Measurements from ENCODE around the gene SLC4A5. TPM values are rescaled to one million over a fixed set of nuclear protein-coding genes. Genes with fewer than 3 reads are reported as not detected.

The SLC4A5 gene
- total RNA-seq, 2 experiments from 2014 or later, result 2.2 to 2.7 TPM

GRCh38 chr2:74333896-74334586 lies 9.2 kb downstream of the SLC4A5 start:
- CTCF ChIA-PET, result interaction anchor here (0.7 to 5.2 kb wide), 41 partner anchors 8 to 654 kb away, joined by 3 to 103 read pairs (median 5); partner anchors contain the start of genes BOLA3, SLC4A5 and STAMBP

DNA sequence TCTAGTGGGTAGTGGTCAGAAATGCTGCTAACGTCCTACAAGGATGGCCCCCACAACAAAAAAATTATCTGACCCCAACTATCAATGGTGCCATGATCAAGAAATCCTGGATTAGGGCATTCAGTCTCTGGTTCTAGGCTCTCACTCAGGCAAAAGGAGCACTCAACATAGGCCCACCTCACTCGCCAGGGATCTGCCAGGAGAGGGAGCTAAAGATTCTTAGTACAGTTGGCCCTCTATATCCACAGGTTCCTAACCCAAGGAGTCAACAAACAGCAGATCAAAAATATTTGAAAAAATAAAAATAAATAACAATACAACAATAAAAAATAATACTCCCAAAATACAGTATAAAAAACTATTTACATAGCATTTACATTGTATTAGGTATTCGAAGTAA lies 10.0 kb downstream of the SLC4A5 start:
- peak; percentile 50 for DNase-seq
- peak; percentile 57 for ATAC-seq
- no peaks in the 10 kb centered on the region for H3K4me1 Mint-ChIP-seq
- H3K27me3 Mint-ChIP-seq, result no peaks in the 10 kb centered on the region
- H3K4me3 Mint-ChIP-seq, result no peak overlapping the region
- no peaks in the 10 kb centered on the region for H3K9me3 Mint-ChIP-seq (ENCODE audit: low read depth)
- CTCF ChIA-PET, result interaction anchor here (1.0 to 5.2 kb wide), 6 partner anchors 11 to 84 kb away, joined by 4 to 103 read pairs (median 6); no protein-coding TSS in a partner anchor
- no peak overlapping the region for H3K27ac Mint-ChIP-seq
- H3K36me3 Mint-ChIP-seq (ENCODE audit: low read depth), result no peaks in the 10 kb centered on the region
- POLR2A ChIA-PET, result no interaction called here
- intact Hi-C loops (cut with DNase I, micrococcal nuclease), result loop anchor here (5.0 to 10.0 kb wide), 2 partner anchors 199 to 508 kb away; partner anchors contain the start of gene STAMBP (in 1 of the 2)

More at GRCh38 chr2:74333896-74334586, 9.2 kb downstream of the SLC4A5 start:
- Mint-ChIP-seq H3K9me3 (ENCODE audit: low read depth) (no peaks in the 10 kb centered on the region), H3K4me1 (no peaks in the 10 kb centered on the region), H3K27me3 (no peaks in the 10 kb centered on the region), H3K27ac (no peak overlapping the region), H3K36me3 (ENCODE audit: low read depth) (no peaks in the 10 kb centered on the region), H3K4me3 (no peak overlapping the region)
- ATAC-seq (no peak), DNase-seq (no peak)
- POLR2A ChIA-PET, result interaction anchor here (1.0 kb wide), 1 partner anchor 16 kb away, joined by 4 read pairs; no protein-coding TSS in a partner anchor
- intact Hi-C loops (cut with DNase I, micrococcal nuclease), result loop anchor here (1.0 to 10.0 kb wide), 4 partner anchors 67 to 509 kb away; partner anchors contain the start of gene STAMBP (in 1 of the 2)

- Mint-ChIP-seq H3K4me1 (no peaks in the 10 kb centered on the region), H3K27me3 (no peaks in the 10 kb centered on the region), H3K4me3 (no peak overlapping the region), H3K36me3 (ENCODE audit: low read depth) (no peaks in the 10 kb centered on the region), H3K9me3 (ENCODE audit: low read depth) (no peaks in the 10 kb centered on the region), H3K27ac (no peak overlapping the region)
- no peak for DNase-seq
- ChIA-PET POLR2A (no interaction called here), CTCF (interaction anchor here (0.6 to 5.2 kb wide), 7 partner anchors 12 to 205 kb away, joined by 3 to 103 read pairs (median 4); no protein-coding TSS in a partner anchor)
- intact Hi-C loops (cut with DNase I, micrococcal nuclease), result loop anchor here (5.0 to 10.0 kb wide), 2 partner anchors 200 to 508 kb away; partner anchors contain the start of gene STAMBP (in 1 of the 2)
- ATAC-seq, result no peak
Observed at GRCh38 chr2:74332550-74333174, 10.6 kb downstream of the SLC4A5 start.

DNA sequence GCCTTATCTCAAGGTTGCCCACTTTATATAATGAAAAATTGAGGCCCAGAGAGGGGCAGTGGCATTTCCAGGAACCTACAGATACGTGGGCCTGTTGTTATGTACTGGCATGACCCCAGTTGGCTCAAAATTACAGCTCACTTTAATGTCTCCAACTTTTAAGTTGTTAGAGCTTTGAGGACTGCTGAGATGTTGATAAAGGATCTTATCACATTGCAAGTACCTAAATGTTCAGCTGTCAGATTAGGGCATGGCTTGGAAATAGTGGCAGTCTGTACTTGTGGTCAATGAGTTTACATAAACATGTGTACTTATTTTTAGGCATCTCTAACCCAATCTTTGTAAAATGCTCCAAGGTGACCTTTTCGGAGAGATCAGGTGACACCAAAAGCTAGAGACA lies 14.6 kb downstream of the SLC4A5 start:
- H3K9me3 Mint-ChIP-seq (ENCODE audit: low read depth), result no peaks in the 10 kb centered on the region
- no peak overlapping the region for H3K27ac Mint-ChIP-seq
- H3K4me3 Mint-ChIP-seq, result no peak overlapping the region
- no peak for DNase-seq
- no peak for ATAC-seq
- ChIA-PET CTCF (interaction anchor here (0.7 to 1.1 kb wide), 5 partner anchors 9 to 257 kb away, joined by 3 to 4 read pairs (median 3); no protein-coding TSS in a partner anchor), POLR2A (no interaction called here)
- no peaks in the 10 kb centered on the region for H3K27me3 Mint-ChIP-seq
- intact Hi-C loops (cut with DNase I, micrococcal nuclease), result no loop called here
- H3K4me1 Mint-ChIP-seq, result no peaks in the 10 kb centered on the region
- no peaks in the 10 kb centered on the region for H3K36me3 Mint-ChIP-seq (ENCODE audit: low read depth)

- intact Hi-C loops (cut with DNase I, micrococcal nuclease), result no loop called here
- H3K9me3 Mint-ChIP-seq (ENCODE audit: low read depth), result no peaks in the 10 kb centered on the region
- DNase-seq (no peak), ATAC-seq (no peak)
- no peaks in the 10 kb centered on the region for H3K4me1 Mint-ChIP-seq
- no peaks in the 10 kb centered on the region for H3K27me3 Mint-ChIP-seq
- POLR2A ChIA-PET, result no interaction called here
- no peaks in the 10 kb centered on the region for H3K36me3 Mint-ChIP-seq (ENCODE audit: low read depth)
- no peak overlapping the region for H3K4me3 Mint-ChIP-seq
- CTCF ChIA-PET, result interaction anchor here (0.7 to 1.6 kb wide), 6 partner anchors 8 to 258 kb away, joined by 3 to 4 read pairs (median 3); no protein-coding TSS in a partner anchor
- no peak overlapping the region for H3K27ac Mint-ChIP-seq
Observed at GRCh38 chr2:74328074-74328473, 15.1 kb downstream of the SLC4A5 start.

GRCh38 chr2:74327627-74328026 lies 15.6 kb downstream of the SLC4A5 start:
- Mint-ChIP-seq H3K36me3 (ENCODE audit: low read depth) (no peaks in the 10 kb centered on the region), H3K4me1 (no peaks in the 10 kb centered on the region), H3K27ac (no peak overlapping the region), H3K9me3 (ENCODE audit: low read depth) (no peaks in the 10 kb centered on the region), H3K27me3 (no peaks in the 10 kb centered on the region), H3K4me3 (no peak overlapping the region)
- no peak for ATAC-seq
- intact Hi-C loops (cut with DNase I, micrococcal nuclease), result no loop called here
- DNase-seq, result no peak
- ChIA-PET CTCF (interaction anchor here (1.0 to 1.9 kb wide), 4 partner anchors 24 to 503 kb away, joined by 3 to 5 read pairs (median 4); no protein-coding TSS in a partner anchor), POLR2A (no interaction called here)

DNA sequence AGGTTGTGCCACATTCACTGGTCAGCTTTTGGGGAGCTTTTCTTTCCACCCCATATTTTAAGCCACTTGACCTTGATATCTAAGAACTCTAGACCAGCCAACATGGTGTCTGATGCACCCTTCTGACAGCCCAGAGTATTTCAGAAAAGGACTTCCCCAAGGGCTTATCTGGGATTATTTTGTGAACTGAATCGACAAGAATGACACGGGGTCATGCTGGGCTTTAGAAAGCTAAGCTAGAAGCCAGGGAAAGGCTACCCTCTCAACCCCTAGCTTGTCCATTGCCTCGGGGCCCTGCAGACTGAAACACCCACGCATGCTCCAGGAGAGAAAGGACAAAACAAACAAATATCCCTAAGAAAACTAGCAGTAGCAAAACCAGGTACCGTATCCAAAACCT lies 16.0 kb downstream of the SLC4A5 start:
- ATAC-seq, result no peak

DNA sequence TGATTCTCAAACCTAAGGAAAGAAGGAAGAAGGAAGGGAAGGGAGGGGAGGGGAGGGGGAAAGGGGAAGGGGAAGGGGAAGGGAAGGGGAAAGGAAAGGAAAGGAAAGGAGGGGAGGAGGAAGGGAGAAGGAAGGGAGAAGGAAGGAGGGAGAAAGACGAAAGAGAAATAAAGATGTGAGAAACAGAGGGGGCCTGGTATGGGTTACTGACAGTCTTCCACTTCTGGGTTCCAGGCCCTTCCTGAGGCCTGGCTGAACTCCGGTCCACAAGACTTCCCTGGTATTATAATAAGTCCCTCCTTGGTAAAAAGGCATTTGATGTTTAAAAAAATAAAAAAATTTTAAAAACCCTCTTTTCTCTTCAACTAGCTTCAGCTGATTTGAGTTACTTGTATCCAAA lies 17.4 kb downstream of the SLC4A5 start:
- no peaks in the 10 kb centered on the region for H3K9me3 Mint-ChIP-seq (ENCODE audit: low read depth)
- no peak overlapping the region for H3K27ac Mint-ChIP-seq
- H3K4me3 Mint-ChIP-seq, result no peak overlapping the region
- ChIA-PET POLR2A (no interaction called here), CTCF (interaction anchor here (0.6 to 3.0 kb wide), 7 partner anchors 10 to 502 kb away, joined by 3 to 21 read pairs (median 5); no protein-coding TSS in a partner anchor)
- ATAC-seq, result no peak
- intact Hi-C loops (cut with DNase I, micrococcal nuclease), result no loop called here
- no peaks in the 10 kb centered on the region for H3K27me3 Mint-ChIP-seq
- H3K4me1 Mint-ChIP-seq, result no peaks in the 10 kb centered on the region
- no peaks in the 10 kb centered on the region for H3K36me3 Mint-ChIP-seq (ENCODE audit: low read depth)
- DNase-seq, result no peak

More for the DNA sequence above, 16.0 kb downstream of the SLC4A5 start:
- CTCF ChIA-PET, result interaction anchor here (1.3 to 1.9 kb wide), 4 partner anchors 8 to 503 kb away, joined by 3 to 8 read pairs (median 4); no protein-coding TSS in a partner anchor
- H3K27me3 Mint-ChIP-seq, result no peaks in the 10 kb centered on the region
- H3K4me3 Mint-ChIP-seq, result no peak overlapping the region
- intact Hi-C loops (cut with DNase I, micrococcal nuclease), result no loop called here
- no peak for DNase-seq
- H3K36me3 Mint-ChIP-seq (ENCODE audit: low read depth), result no peaks in the 10 kb centered on the region
- H3K9me3 Mint-ChIP-seq (ENCODE audit: low read depth), result no peaks in the 10 kb centered on the region
- no peak overlapping the region for H3K27ac Mint-ChIP-seq
- H3K4me1 Mint-ChIP-seq, result no peaks in the 10 kb centered on the region
- POLR2A ChIA-PET, result no interaction called here

DNA sequence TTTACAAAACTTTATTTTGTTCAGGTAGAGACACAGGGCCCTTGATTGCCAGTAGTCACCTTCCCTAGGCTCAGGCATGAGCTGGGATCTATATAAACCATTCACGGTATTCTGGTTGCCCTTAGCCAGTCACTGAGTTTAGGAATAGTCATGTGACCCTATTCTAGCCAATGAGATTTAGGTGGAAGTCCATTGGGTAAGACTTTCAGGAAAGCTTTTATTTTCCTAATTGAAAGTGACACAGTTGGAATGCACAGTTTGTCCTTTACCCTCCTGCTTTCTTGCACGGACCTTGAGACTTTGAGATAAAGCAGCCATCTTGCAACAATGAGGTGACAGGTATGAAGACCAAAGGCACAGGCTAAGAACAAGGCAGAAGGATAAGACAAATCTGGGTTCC lies 21.5 kb downstream of the SLC4A5 start:
- H3K27me3 Mint-ChIP-seq, result no peaks in the 10 kb centered on the region
- H3K36me3 Mint-ChIP-seq (ENCODE audit: low read depth), result peaks cover 2% of the 10 kb centered on the region
- no peaks in the 10 kb centered on the region for H3K4me1 Mint-ChIP-seq
- CTCF ChIA-PET, result interaction anchor here (0.6 to 3.4 kb wide), 2 partner anchors 13 to 497 kb away, joined by 3 to 15 read pairs; no protein-coding TSS in a partner anchor
- POLR2A ChIA-PET, result no interaction called here
- H3K27ac Mint-ChIP-seq, result no peak overlapping the region
- no peak overlapping the region for H3K4me3 Mint-ChIP-seq
- DNase-seq (no peak), ATAC-seq (no peak)
- intact Hi-C loops (cut with DNase I, micrococcal nuclease), result no loop called here
- no peaks in the 10 kb centered on the region for H3K9me3 Mint-ChIP-seq (ENCODE audit: low read depth)

DNA sequence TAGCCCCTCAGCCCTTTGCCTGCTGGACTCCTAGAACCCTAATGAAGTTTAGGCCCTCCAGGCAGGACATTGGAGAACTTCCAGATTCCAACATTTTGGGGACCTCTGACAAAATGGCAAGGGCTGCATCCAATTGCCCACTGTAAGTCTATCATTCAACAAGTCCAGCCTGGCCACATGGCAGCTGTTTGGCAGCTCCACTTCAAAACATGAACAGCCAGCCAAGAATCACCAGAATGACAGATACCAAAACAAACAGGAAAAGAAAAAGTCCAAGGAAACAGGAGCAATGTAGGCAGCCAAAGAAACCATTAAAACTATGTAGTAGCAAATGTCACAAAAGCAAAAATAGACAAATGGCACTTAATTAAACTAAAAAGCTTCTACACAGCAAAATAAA lies 25.5 kb downstream of the SLC4A5 start:
- DNase-seq, result no peak
- intact Hi-C loops (cut with DNase I, micrococcal nuclease), result no loop called here
- ChIA-PET POLR2A (no interaction called here), CTCF (interaction anchor here (1.3 kb wide), 1 partner anchor 66 kb away, joined by 3 read pairs; no protein-coding TSS in a partner anchor)
- Mint-ChIP-seq H3K27ac (no peak overlapping the region), H3K27me3 (no peaks in the 10 kb centered on the region), H3K9me3 (ENCODE audit: low read depth) (no peaks in the 10 kb centered on the region), H3K4me3 (no peak overlapping the region), H3K4me1 (no peaks in the 10 kb centered on the region), H3K36me3 (ENCODE audit: low read depth) (peaks cover 5% of the 10 kb centered on the region)
- no peak for ATAC-seq

GRCh38 chr2:74316627-74317295 lies 26.5 kb downstream of the SLC4A5 start:
- Mint-ChIP-seq H3K27me3 (no peaks in the 10 kb centered on the region), H3K4me1 (no peaks in the 10 kb centered on the region), H3K4me3 (no peak overlapping the region), H3K9me3 (ENCODE audit: low read depth) (no peaks in the 10 kb centered on the region), H3K36me3 (ENCODE audit: low read depth) (peaks cover 7% of the 10 kb centered on the region), H3K27ac (no peak overlapping the region)
- ATAC-seq, result no peak
- DNase-seq, result no peak
- POLR2A ChIA-PET, result no interaction called here
- CTCF ChIA-PET, result interaction anchor here (1.0 kb wide), 1 partner anchor 8 kb away, joined by 3 read pairs; no protein-coding TSS in a partner anchor
- intact Hi-C loops (cut with DNase I, micrococcal nuclease), result no loop called here

Data from activated CD4-positive, alpha-beta T cell treated with anti-CD3 and anti-CD28 coated beads for 36 hours (primary cell).